HTR-8/SVneo (cell line): ENCODE data around the gene MAP4K4.

ENCODE experiments used
- DNase-seq: peaks from one replicate; pipeline ENCODE4 v3.0.0; 2011; ENCODE audit warnings: low spot score, mixed read lengths; ENCODE audit not compliant: insufficient read length
- FAIRE-seq: peaks from 2 replicates; lab custom pipeline; 2011; peaks lifted over from hg19 to GRCh38; lab: Jason Lieb, UNC

Gene MAP4K4

DNA sequence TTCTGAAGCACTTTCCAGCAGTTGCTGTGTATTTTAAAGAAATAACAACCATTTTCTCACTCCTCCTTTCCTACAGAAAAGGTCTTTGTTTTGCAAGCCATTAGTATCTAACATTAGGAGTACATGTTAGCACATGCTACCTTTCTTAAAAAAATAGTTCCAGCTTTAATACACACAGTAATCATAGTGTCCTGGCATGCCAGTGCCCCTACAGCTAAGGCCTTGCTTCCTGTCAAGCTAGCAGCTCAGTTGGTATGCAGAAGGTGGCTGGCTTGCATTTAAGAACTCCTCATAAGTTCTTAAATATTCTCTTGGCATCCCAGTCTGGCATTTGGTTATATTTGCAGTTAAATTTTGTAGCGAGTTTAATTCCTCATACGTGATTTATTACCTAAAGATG is 152.9 kb downstream of the MAP4K4 start:
- DNase-seq (no peak), FAIRE-seq (no peak)

GRCh38 chr2:101850991-101851390 is 153.5 kb downstream of the MAP4K4 start:
- DNase-seq = no peak
- FAIRE-seq = no peak

DNA sequence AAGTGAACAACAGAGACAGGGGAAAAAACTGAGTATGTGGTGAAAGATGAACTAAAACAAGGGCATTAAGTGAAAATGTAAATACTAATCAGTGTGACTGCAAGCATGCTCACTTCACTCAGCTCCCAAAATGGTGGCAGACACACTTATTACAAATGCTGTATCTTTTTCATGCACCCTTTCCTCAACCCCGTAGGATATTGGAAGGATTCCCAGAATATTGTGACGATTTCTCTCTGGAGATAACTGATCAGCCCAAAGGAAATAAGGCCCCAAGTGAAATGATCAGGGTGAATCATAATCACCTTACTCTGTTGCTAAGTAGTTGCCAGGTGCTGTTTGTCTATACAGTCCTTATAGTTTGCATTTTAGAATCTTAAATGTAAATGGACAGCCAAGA is 155.3 kb downstream of the MAP4K4 start:
- no peak for DNase-seq
- no peak for FAIRE-seq

DNA sequence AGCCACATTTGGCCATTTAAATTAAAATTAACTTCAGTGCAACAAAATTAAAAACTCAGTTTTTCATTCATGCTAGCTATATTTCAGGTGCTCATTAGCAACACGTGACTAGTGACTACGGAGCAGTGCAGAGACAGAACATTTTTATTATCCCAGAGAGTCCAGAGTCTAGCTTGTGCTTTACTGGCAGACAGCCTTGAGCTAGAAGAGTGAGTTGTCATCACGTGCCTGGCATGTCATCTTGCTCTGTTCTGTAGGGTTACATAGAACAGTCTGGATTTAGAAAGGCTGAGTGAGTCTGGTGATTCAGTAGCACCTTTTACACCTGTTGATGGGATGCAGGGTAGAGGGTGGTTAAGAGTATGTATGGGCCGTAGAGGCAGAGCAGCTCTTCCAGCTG is 157.4 kb downstream of the MAP4K4 start:
- FAIRE-seq (no peak), DNase-seq (no peak)

- FAIRE-seq (no peak), DNase-seq (no peak)
Observed at GRCh38 chr2:101855776-101856175, 158.3 kb downstream of the MAP4K4 start.

- DNase-seq (no peak), FAIRE-seq (no peak)
Observed at GRCh38 chr2:101858246-101858645, 160.7 kb downstream of the MAP4K4 start.

DNA sequence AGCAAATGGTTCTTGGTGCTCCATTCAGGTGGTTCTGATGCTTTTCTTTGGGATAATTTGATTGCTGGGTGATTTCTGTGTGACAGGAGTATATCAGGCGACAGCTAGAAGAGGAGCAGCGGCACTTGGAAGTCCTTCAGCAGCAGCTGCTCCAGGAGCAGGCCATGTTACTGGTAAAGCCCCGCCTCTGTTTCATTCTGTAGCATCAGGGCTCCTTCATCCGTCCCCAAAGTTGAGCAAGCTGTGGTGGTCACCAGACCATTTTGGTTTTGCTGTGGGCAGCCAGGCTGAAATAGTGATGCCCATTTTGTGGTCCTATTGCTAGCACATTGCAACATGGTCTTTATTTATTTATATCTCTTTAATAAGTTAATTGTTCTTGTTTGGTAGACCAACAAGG is 161.4 kb downstream of the MAP4K4 start:
- FAIRE-seq (no peak), DNase-seq (no peak)

DNA sequence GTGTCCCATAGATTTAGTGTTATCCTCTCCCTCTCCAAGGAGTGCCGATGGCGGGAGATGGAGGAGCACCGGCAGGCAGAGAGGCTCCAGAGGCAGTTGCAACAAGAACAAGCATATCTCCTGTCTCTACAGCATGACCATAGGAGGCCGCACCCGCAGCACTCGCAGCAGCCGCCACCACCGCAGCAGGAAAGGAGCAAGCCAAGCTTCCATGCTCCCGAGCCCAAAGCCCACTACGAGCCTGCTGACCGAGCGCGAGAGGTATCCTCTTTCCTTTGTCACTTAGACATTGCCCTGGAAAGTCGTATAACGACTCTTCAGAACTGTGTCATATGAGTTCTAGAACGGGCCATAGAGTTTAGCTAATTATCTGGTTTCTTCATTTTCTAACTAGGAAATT is 162.1 kb downstream of the MAP4K4 start:
- FAIRE-seq (no peak), DNase-seq (no peak)

DNA sequence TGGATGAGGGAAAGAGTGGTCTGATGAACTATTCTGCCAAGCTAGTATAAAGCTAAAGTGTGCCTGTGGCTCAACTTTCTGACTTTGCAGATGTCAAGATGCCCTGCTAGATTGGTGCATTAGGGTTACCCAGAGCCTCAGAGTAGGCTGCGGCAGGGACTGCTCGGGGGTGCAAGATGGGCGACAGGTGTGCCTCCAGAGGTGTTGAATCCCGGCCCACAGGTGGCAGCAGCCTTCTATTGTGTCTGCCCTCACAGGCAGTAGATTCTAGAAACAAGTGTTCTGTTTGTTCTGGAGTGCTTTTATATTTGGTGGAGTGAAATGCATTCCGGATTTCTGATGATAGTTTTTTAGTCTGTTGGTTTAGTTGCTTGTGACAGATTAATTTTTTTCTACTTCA is 162.7 kb downstream of the MAP4K4 start:
- DNase-seq = no peak

GRCh38 chr2:101860782-101861181 is 163.3 kb downstream of the MAP4K4 start:
- DNase-seq (no peak), FAIRE-seq (no peak)

More for the DNA sequence above, 162.7 kb downstream of the MAP4K4 start:
- no peak for FAIRE-seq

GRCh38 chr2:101861382-101861781 is 163.9 kb downstream of the MAP4K4 start:
- FAIRE-seq = no peak
- DNase-seq = no peak

- FAIRE-seq = no peak
- DNase-seq = no peak
Observed at GRCh38 chr2:101863534-101863933, 166.0 kb downstream of the MAP4K4 start.

DNA sequence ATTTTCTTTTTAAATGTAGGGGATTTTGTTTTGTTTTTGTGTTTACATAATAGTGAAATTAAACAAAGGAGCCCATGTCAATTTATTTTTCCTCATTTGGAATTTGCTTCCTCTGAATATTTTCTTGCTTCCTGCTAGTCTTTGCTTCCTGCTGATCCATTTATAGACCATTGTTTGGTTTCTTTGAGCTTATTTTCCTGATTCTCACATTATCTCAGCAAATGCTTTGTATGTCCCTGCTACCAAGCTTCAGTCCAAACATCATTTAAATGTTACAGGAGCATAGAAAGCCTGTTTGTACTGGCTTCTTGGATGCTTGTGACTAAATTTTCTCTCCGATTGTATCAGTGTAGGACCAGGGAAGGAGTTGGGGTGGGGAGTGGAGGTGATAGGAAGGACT is 166.9 kb downstream of the MAP4K4 start:
- DNase-seq (no peak), FAIRE-seq (no peak)

GRCh38 chr2:101868525-101868924 is 171.0 kb downstream of the MAP4K4 start:
- no peak for FAIRE-seq
- DNase-seq = no peak

DNA sequence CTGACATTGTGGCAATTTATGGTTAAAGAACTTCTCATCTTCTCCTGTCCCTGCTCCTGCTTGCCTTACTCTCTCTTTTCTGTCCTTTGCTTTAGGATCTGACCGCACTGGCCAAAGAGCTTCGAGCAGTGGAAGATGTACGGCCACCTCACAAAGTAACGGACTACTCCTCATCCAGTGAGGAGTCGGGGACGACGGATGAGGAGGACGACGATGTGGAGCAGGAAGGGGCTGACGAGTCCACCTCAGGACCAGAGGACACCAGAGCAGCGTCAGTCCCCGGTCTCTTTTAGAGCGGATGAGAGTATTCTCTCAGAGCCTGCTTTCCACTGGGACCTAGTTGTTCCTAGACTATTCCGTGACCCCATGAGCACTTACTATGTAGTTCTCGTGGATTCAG is 172.0 kb downstream of the MAP4K4 start:
- DNase-seq = no peak
- FAIRE-seq = no peak

DNA sequence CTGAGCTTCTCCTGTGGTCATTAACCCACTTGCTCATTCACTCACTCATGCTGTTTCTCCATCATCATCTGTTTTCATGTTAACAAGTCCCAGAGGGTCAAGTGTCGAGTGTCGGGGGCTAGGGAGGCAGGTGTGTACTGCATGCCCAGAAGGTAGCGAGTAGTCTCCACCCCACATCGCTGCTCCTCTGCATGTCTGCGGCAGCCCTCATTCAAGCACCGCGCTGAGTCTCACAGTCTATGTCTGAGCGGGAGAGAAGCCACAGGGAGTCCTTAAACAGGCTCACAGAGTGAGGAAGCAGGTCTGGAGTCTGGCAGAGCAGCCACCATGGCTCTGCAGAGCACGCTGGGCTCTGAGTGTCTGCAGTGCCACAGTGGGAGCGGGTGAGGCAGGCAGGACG is 172.9 kb downstream of the MAP4K4 start:
- FAIRE-seq (no peak), DNase-seq (no peak)

DNA sequence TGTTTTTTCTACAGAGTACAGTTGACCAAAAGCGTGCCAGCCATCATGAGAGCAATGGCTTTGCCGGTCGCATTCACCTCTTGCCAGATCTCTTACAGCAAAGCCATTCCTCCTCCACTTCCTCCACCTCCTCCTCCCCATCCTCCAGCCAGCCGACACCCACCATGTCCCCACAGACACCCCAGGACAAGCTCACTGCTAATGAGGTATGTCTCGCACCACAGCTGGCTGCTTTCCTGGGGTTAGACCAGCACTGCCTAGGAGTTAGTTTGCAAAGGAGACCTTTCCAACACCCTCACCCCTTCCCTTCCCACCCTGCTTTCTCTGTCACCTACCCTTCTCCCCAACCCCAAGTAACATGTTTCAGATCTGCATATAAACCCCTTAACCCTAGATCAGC is 174.0 kb downstream of the MAP4K4 start:
- FAIRE-seq (no peak), DNase-seq (no peak)

GRCh38 chr2:101872480-101872879 is 175.0 kb downstream of the MAP4K4 start:
- DNase-seq (no peak), FAIRE-seq (no peak)

DNA sequence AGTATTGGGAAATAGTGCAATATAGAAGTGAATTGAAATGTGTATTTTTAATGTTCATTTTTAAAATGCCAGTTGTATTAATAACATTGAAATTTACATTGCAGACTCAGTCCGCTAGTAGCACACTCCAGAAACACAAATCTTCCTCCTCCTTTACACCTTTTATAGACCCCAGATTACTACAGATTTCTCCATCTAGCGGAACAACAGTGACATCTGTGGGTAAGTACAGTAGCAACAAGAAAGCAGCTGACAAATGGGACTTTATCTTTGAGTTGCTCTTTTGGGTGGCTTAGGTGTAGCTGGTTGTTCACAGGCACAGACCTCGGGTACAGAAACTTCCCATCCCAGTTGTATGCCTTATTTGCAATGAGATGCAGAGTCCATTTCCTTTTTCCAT is 176.0 kb downstream of the MAP4K4 start:
- FAIRE-seq = no peak
- peak; percentile 13 for DNase-seq

DNA sequence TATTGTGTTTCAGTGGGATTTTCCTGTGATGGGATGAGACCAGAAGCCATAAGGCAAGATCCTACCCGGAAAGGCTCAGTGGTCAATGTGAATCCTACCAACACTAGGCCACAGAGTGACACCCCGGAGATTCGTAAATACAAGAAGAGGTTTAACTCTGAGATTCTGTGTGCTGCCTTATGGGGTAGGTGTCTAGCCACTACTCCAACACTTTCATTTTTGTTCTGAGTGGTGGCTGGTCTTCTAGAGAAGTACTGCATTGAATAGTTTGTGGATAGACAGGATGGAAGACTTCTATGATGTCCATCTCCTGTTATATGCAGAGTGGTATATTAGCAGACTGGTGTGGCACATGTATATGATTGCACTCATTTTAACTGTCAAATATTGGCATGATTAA is 176.6 kb downstream of the MAP4K4 start:
- DNase-seq = no peak
- no peak for FAIRE-seq

DNA sequence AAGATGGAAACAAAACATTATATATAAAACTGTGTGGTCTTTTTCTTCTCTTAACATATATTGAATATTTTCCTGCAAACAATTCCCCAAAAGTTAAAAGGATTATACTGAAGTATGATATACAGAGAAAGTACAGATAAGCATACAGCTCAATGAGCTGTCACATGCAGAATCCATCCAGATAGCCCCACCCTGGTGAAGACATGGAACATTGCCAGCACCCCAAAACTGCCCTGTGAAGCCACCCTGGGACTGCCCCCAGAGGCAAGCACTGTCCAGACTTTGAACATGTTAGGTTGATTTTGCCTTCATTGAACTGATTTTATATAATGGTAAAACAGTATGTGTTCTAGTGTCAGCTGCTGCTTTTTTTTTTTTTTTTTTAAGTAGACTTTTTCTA is 182.0 kb downstream of the MAP4K4 start:
- FAIRE-seq = no peak
- DNase-seq = no peak

GRCh38 chr2:101881131-101881530 is 183.6 kb downstream of the MAP4K4 start:
- FAIRE-seq = no peak
- DNase-seq = no peak

- no peak for DNase-seq
- no peak for FAIRE-seq
Observed at GRCh38 chr2:101882769-101883307, 185.3 kb downstream of the MAP4K4 start.
